ENCODE data around the gene HNRNPD.
"Not testable (repeated sequence)": the region's sequence is repeated elsewhere in the genome, so short reads cannot be mapped to it uniquely, and the experiment has no call there.

The HNRNPD gene, protein sequence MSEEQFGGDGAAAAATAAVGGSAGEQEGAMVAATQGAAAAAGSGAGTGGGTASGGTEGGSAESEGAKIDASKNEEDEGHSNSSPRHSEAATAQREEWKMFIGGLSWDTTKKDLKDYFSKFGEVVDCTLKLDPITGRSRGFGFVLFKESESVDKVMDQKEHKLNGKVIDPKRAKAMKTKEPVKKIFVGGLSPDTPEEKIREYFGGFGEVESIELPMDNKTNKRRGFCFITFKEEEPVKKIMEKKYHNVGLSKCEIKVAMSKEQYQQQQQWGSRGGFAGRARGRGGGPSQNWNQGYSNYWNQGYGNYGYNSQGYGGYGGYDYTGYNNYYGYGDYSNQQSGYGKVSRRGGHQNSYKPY

GRCh38 chr4:82373816-82374625 lies at the start of gene HNRNPD:
Gene HNRNPD, minus strand, starts transcription at chr4:82373991. Its CDS starts 313 bp downstream, at chr4:82373678.
- peak; percentile 98 for DNase-seq

GRCh38 chr4:82422616-82423015 lies 48.8 kb upstream of the HNRNPD start:
- DNase-seq, result no peak

- DNase-seq, result no peak
Observed at GRCh38 chr4:82421796-82422560, 48.2 kb upstream of the HNRNPD start.

DNA sequence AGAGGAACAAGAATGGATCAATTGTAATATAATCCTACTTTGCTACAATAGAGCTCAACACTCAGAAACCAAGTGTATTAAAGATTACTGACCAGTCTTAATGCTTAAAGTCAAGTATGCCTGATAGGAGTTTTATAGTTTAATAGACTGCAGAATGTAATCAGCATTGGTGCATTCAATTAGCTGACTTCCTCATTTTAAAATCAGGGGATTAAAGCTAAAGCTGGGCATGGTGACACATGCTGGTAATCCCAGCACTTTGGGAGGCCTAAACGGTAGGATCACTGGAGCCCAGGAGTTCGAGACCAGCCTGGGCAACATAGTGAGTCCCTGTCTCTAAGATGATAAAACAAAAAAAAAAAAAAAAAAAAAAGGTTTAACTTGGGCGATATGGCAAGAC lies 45.7 kb upstream of the HNRNPD start:
- DNase-seq, result no peak

- DNase-seq, result no peak
Observed at GRCh38 chr4:82415922-82416365, 42.2 kb upstream of the HNRNPD start.

DNA sequence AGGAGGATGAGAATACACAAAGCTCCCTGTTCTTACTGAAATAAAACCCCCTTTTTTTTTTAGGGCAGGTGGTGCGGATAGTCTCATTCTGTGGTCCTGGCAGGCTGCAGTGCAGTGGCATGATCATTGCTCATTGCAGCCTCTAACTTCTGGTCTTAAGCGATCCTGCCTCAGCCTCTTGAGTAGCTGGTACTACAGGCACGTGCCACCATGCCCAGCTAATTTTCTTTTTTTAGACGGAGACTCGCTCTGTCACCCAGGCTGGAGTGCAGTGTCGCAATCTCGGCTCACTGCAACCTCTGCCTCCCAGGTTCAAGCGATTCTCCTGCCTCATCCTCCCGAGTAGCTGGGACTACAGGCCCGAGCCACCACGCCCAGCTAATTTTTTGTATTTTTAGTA lies 41.3 kb upstream of the HNRNPD start:
- not testable (repeated sequence) for DNase-seq

- no peak for DNase-seq
Observed at GRCh38 chr4:82403725-82404124, 29.9 kb upstream of the HNRNPD start.

DNA sequence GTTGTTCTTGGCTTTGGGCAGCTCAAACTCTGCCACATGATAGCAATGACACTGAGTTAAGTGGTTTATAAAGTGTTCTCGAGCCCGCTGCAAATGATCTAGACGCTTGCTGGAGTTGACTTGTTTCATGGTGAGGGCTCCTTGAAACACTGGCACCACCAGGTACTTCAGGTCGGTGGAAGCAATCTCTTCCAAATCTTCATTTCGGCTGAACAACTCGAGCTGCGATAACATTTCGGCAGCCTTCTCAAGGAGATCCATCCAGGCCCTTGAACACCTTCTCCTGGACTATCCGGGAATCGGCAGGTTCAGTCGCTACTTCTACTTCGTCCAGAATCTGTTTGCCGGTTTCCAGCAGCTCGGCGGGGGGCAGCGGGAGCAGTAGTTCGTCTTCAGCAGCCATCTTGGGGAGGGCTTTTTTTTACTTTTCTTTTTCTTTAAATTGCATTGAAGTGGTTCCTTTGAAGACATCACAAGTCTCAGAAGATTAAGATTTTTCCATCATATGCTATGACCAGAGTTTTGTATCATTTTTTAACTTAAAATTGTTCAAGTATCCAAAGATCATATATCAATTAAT lies 28.5 kb upstream of the HNRNPD start:
- peak; percentile 96 for DNase-seq

DNA sequence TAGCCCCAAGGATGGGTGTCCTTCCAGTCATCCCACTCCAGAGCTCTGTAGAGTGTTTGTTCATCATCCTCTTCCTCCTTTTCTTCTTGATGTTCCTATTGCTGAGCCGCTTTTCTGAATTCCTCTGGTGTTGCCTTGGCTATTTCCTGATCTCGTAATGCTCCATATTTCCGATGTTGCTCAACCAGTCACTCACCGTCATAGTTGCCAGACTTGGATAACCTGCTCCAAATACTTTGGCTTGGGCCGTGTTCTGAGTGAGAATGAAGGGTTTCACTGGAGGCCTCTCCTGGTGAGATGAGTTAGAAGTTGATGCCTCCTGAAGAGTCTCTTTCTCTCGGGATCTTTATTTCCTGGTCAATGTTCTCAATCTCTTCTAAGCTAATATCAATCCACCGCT lies 27.8 kb upstream of the HNRNPD start:
- no peak for DNase-seq

- peak; percentile 74 for DNase-seq
Observed at GRCh38 chr4:82398263-82398662, 24.5 kb upstream of the HNRNPD start.

DNA sequence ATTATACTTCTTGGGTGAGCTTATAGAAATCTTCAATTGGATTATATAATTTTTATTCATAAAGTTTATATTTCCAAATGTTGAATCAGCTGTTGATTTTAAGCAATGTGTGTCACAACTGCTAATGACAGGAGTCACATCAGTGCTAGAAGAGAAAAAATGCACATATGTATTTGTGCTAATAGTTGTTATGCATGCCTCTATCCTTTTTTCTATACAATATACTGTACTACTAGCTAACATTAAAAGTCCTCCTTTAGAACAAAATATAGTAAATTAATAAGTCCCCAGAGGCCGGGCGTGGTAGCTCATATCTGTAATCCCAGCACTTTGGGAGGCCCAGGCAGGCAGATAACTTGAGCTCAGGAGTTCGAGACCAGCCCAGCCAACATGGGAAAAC lies 23.7 kb upstream of the HNRNPD start:
- DNase-seq, result no peak

- DNase-seq, result no peak
Observed at GRCh38 chr4:82394896-82395295, 21.1 kb upstream of the HNRNPD start.

DNA sequence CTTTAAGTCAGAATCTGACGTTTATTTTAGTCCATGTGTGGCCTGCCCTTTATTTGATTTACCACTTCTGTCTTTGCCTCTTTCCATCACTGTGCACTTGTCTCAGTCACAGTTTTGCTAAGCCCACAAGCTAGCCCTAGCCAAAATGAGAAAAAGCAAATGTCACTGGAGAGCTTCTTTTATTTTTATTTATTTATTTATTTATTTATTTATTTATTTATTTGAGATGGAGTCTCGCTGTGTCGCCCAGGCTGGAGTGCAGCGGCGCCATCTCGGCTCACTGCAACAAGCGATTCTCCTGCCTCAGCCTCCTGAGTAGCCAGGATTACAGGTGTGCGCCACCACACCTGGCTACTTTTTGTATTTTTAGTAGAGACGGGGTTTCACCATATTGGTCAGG lies 16.3 kb upstream of the HNRNPD start:
- DNase-seq, result not testable (repeated sequence)

DNA sequence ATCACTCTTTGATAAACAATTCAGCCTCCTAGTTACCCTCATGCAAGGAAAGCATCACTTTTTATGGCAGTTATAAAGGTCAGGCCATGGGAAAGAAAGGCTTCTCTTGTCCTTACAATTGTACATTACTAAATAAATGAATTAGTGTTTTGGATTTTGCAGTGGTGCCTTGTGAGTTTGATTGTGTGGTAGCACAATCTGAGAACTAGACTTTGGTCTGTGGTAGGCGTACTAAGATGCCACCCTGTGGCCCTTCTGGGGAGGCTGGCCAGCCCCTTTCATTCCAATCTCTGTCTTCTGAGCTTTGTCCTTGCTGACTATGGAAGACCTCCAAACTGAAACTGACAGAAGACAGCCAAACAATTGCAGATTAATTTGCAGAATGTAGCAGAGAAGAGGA lies 14.6 kb upstream of the HNRNPD start:
- no peak for DNase-seq

- not testable (repeated sequence) for DNase-seq
Observed at GRCh38 chr4:82386312-82386711, 12.5 kb upstream of the HNRNPD start.

DNA sequence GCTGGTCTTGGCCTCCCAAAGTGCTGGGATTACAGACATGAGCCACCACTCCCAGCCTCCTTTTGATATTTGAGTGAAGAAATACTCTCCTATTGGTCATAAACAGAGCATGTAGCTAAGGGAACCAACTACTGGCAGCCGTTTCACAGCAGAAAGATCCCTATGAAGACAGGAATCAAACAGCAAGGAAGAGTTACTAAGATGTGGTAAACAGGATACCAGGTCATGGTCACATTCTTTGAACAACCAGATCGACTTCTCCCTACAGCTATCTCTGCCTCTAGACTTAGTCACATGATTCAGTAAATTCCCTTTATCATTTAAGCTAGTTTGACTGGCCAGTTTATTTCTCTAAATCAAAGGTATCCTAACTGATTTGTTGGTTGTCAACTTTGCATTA lies 9.0 kb upstream of the HNRNPD start:
- no peak for DNase-seq

DNA sequence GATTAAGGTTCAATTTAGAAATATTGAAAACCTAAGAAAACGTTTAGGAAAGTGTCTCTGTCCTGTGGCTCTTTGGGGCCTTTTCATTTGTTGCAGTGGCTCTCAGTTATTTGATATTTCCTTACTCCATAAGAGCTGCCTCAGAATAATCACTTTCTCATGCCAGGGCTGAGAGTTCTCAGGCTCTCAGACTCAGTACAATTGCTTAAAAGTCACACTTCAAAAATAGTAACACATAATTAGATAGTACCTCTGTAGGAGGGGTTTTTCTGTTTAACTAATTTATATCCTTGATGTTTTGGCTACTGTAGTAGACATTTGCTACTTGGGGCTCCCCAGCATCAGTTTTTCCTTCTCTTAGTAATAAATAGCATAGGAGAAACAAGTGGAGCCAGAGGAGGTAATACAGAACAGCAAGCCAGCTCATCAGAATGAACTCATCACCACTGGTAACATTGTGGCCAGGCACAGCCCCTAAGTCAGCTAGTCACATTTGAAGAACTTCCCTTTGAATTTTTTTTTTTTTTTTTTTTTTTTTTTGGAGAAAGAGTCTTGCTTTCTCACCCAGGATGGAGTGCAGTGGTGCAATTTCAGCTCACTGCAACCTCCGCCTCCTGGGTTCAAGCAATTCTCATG lies 8.0 kb upstream of the HNRNPD start:
- no peak for DNase-seq

- DNase-seq, result no peak
Observed at GRCh38 chr4:82381235-82381634, 7.4 kb upstream of the HNRNPD start.

GRCh38 chr4:82380831-82381230 lies 7.0 kb upstream of the HNRNPD start:
- no peak for DNase-seq

GRCh38 chr4:82380344-82380743 lies 6.6 kb upstream of the HNRNPD start:
- DNase-seq, result no peak

DNA sequence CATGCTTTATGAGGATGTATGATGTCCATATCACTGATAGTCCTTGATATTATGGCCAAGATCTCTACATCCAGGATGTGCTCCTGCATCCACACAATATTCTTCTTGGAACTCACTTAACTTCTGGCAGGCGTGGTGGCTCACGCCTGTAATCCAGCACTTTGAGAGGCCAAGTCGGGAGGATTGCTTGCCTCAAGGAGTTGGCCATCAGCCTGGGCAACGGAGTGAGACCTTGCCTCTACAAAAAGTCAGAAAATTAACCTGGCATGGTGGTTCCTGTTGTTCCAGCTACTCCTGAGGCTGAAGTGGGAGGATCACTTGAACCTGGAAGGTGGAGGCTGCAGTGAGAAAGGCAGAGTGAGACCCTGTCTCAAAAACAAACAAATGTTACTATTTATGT lies 2.3 kb upstream of the HNRNPD start:
- no peak for DNase-seq

DNA sequence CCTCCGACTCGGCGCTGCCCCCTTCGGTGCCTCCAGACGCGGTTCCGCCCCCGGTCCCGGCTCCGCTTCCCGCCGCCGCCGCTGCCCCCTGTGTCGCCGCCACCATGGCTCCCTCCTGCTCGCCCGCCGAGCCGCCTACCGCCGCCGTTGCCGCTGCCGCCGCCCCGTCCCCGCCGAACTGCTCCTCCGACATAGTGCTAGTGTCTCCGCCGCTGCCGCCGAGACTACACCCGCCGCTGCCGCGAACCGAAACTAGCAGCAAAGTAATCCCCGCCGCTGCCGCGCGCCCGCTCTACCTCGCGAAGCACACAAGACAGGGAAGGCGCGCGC lies 340 bp downstream of the HNRNPD start:
- DNase-seq, result no peak
